ENCODE data around the gene RNU11. TPM values are rescaled to one million over a fixed set of nuclear protein-coding genes. Genes with fewer than 3 reads are reported as not detected.
"Not testable (repeated sequence)": the region's sequence is repeated elsewhere in the genome, so short reads cannot be mapped to it uniquely, and the experiment has no call there.

RNU11 gene
- total RNA-seq, 2 donors from 2014 or later, result not detected

GRCh38 chr1:28684937-28685336, 36.5 kb downstream of the RNU11 start:
- Histone ChIP-seq H3K36me3 (no peaks in the 10 kb centered on the region), H3K4me1 (replicated peaks) (no peaks in the 10 kb centered on the region), H3K4me3 (no peak overlapping the region), H3K27me3 (replicated peaks; ENCODE audit: insufficient read depth) (no peaks in the 10 kb centered on the region), H3K9me3 (no peaks in the 10 kb centered on the region), H3K27ac (no peak overlapping the region)
- WGBS, result 85% methylated on average over 4 of the region's 4 CpGs
- TF ChIP-seq CTCF (IDR thresholded peaks at IDR 0.05) (no peak), POLR2A (IDR thresholded peaks at IDR 0.05) (no peak), POLR2AphosphoS5 (IDR thresholded peaks at IDR 0.05) (no peak)
- intact Hi-C loops (cut with DNase I), result no loop called here
- DNase-seq (ENCODE audit: low spot score), result no peak

DNA sequence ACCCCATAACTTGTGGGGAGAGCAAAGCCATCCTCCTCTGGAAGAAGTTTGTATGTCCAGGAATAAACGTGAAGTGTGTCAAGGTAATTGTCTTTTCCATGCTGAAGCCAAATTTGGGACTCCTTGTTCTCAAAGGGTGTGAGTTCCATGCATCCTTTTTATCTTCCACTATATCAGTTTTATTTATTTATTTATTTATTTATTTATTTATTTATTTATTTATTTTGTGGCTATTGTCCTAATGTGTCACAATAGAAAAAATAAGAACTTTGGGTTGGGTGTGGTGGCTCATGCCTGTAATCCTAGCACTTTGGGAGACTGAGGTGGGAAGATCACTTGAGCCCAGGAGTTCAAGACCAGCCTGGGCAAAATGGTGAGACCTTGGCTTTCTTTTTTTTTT, 43.2 kb downstream of the RNU11 start:
- H3K27me3 ChIP-seq (replicated peaks; ENCODE audit: insufficient read depth); H3K27ac ChIP-seq; intact Hi-C loops (cut with DNase I); H3K4me3 ChIP-seq; H3K36me3 ChIP-seq; H3K9me3 ChIP-seq; DNase-seq (ENCODE audit: low spot score); H3K4me1 ChIP-seq (replicated peaks): not testable (repeated sequence)
- WGBS, result 91% methylated on average over 1 of the region's 1 CpG

Small RNA genes lying within 50 kb of the gene (small RNA-seq; reads per million reads assigned to genes)
- 0 reads per million in 2 donors for gene RF00422
- gene RNU11, result 0 reads per million in 2 donors

Other genes starting within 250 kb of the RNU11 start
- gene RCC1, start 142.6 kb upstream of the RNU11 start, total RNA-seq, result 10 to 100 TPM; 13.8 to 18.1 TPM
- gene TRNAU1AP, start 95.5 kb upstream of the RNU11 start, total RNA-seq, result 10 to 100 TPM; 11.5 to 20.8 TPM
- 1 to 10 TPM in 1 of 2 donors, under 1 TPM in 1; 0.34 to 1.9 TPM for gene RAB42, start 56.3 kb upstream of the RNU11 start, total RNA-seq
- gene TAF12, start 5.5 kb upstream of the RNU11 start, total RNA-seq, result 10 to 100 TPM; 11.7 to 16.1 TPM
- gene GMEB1, start 20.2 kb downstream of the RNU11 start, total RNA-seq, result 10 to 100 TPM in 1 of 2 donors, 1 to 10 TPM in 1; 7.9 to 13.2 TPM
- gene YTHDF2, start 88.3 kb downstream of the RNU11 start, total RNA-seq, result 10 to 100 TPM; 51.5 to 86.5 TPM
- under 1 TPM; 0.09 to 0.34 TPM for gene OPRD1, start 163.6 kb downstream of the RNU11 start, total RNA-seq

Measured in prostate gland (tissue), 2 donors.